B cell (primary cell): Measurements from ENCODE around the gene TMEM116.
"Not testable (repeated sequence)": the region's sequence is repeated elsewhere in the genome, so short reads cannot be mapped to it uniquely, and the experiment has no call there.

ENCODE experiments used
- EZH2 ChIP-seq: IDR thresholded peaks from 2 replicates; pipeline ENCODE4 v1.6.1; 2012; ENCODE audit warnings: borderline replicate concordance, low read depth, mild to moderate bottlenecking, moderate library complexity, low read length; ENCODE audit not compliant: insufficient read depth, poor library complexity, severe bottlenecking
- TF ChIP-seq, protein P1 (sequence below): fragments of 200-600 bp; IDR thresholded peaks from one replicate; pipeline ENCODE4 v1.8.0; 2022; ENCODE audit warnings: antibody characterized with exemption, mild to moderate bottlenecking

GRCh38 chr12:111959518-111959917 is 53.4 kb downstream of the TMEM116 start:
- TF ChIP-seq, protein P1, sequence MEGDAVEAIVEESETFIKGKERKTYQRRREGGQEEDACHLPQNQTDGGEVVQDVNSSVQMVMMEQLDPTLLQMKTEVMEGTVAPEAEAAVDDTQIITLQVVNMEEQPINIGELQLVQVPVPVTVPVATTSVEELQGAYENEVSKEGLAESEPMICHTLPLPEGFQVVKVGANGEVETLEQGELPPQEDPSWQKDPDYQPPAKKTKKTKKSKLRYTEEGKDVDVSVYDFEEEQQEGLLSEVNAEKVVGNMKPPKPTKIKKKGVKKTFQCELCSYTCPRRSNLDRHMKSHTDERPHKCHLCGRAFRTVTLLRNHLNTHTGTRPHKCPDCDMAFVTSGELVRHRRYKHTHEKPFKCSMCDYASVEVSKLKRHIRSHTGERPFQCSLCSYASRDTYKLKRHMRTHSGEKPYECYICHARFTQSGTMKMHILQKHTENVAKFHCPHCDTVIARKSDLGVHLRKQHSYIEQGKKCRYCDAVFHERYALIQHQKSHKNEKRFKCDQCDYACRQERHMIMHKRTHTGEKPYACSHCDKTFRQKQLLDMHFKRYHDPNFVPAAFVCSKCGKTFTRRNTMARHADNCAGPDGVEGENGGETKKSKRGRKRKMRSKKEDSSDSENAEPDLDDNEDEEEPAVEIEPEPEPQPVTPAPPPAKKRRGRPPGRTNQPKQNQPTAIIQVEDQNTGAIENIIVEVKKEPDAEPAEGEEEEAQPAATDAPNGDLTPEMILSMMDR: not testable (repeated sequence)
- not testable (repeated sequence) for TF ChIP-seq EZH2
